NCI-H2171 (cell line): ENCODE measurements around the gene FHIT.
"Not testable (repeated sequence)": the region's sequence is repeated elsewhere in the genome, so short reads cannot be mapped to it uniquely, and the experiment has no call there.

Experiments
- DNase-seq: peaks from one replicate; lab custom pipeline; 2025; lab: John Stamatoyannopoulos, UW

The FHIT gene

GRCh38 chr3:61111825-61112224 lies 139.4 kb downstream of the FHIT start:
- DNase-seq, result no peak

GRCh38 chr3:61110576-61110975 lies 140.7 kb downstream of the FHIT start:
- no peak for DNase-seq

- DNase-seq, result no peak
These were observed 142.8 kb downstream of the FHIT start for GRCh38 chr3:61108247-61109019.

- no peak for DNase-seq
These were observed 156.6 kb downstream of the FHIT start for GRCh38 chr3:61094608-61095007.

GRCh38 chr3:61093364-61093763 lies 157.9 kb downstream of the FHIT start:
- no peak for DNase-seq

- no peak for DNase-seq
These were observed 158.4 kb downstream of the FHIT start for GRCh38 chr3:61092870-61093269.

- no peak for DNase-seq
These were observed 160.7 kb downstream of the FHIT start for GRCh38 chr3:61090389-61091169.

GRCh38 chr3:61087465-61087864 lies 163.8 kb downstream of the FHIT start:
- DNase-seq, result no peak

GRCh38 chr3:61081554-61081953 lies 169.7 kb downstream of the FHIT start:
- DNase-seq, result no peak

GRCh38 chr3:61080737-61081445 lies 170.4 kb downstream of the FHIT start:
- DNase-seq, result no peak

GRCh38 chr3:61078048-61078752 lies 173.1 kb downstream of the FHIT start:
- no peak for DNase-seq

- no peak for DNase-seq
These were observed 173.7 kb downstream of the FHIT start for GRCh38 chr3:61077551-61077950.

- no peak for DNase-seq
These were observed 176.5 kb downstream of the FHIT start for GRCh38 chr3:61074783-61075182.

- no peak for DNase-seq
These were observed 177.6 kb downstream of the FHIT start for GRCh38 chr3:61073566-61074165.

- no peak for DNase-seq
These were observed 183.2 kb downstream of the FHIT start for GRCh38 chr3:61068084-61068483.

- DNase-seq, result no peak
These were observed 184.5 kb downstream of the FHIT start for GRCh38 chr3:61066800-61067199.

GRCh38 chr3:61066222-61066621 lies 185.0 kb downstream of the FHIT start:
- DNase-seq, result not testable (repeated sequence)

GRCh38 chr3:61065451-61066011 lies 185.7 kb downstream of the FHIT start:
- no peak for DNase-seq

- no peak for DNase-seq
These were observed 190.0 kb downstream of the FHIT start for GRCh38 chr3:61061092-61061723.

GRCh38 chr3:61060411-61060861 lies 190.8 kb downstream of the FHIT start:
- no peak for DNase-seq

GRCh38 chr3:61058836-61059235 lies 192.4 kb downstream of the FHIT start:
- DNase-seq, result no peak
